Pancreas (tissue), 10 donors: Measurements from ENCODE around the gene RPN1. TPM values are rescaled to one million over a fixed set of nuclear protein-coding genes. Genes with fewer than 3 reads are reported as not detected.

Source experiments
- ATAC-seq, 4 donors: fragments of 200-7000 bp; cut with Tn5 transposase; one replicate each; pipeline versions ENCODE4 v1.8.0 to v1.9.1; 2020; ENCODE audit warnings: mild to moderate bottlenecking in 4 of 4, moderate library complexity in 4 of 4
- DNase-seq, 6 donors: peaks; one replicate each; pipeline ENCODE4 v3.0.0-alpha.2; 2020
- FAIRE-seq: peaks from 2 replicates; lab custom pipeline; 2012; peaks lifted over from hg19 to GRCh38; lab: Jason Lieb, UNC
- H3K27ac ChIP-seq, 4 donors: fragments of 200-600 bp; sonication (generic); 1 replicate in 3 of 4; 2 replicates in 1 of 4; pipeline versions ENCODE4 v1.5.0 to v1.8.0; 2020
- H3K27me3 ChIP-seq, 4 donors: fragments of 200-600 bp; one replicate each; pipeline ENCODE4 v1.8.0; 2021
- H3K36me3 ChIP-seq, 3 donors: fragments of 200-600 bp; sonication (generic) in 1 of 3; one replicate each; pipeline versions ENCODE4 v1.5.0 to v1.8.0; 2020 to 2021
- H3K4me1 ChIP-seq, 3 donors: fragments of 200-600 bp; one replicate each; pipeline ENCODE4 v1.8.0; 2021
- H3K4me3 ChIP-seq, 4 donors: fragments of 200-600 bp; sonication (generic) in 2 of 4; one replicate each; pipeline versions ENCODE4 v1.5.0 to v1.8.0; 2020 to 2021
- H3K9me3 ChIP-seq, 4 donors: fragments of 200-600 bp; one replicate each; pipeline ENCODE4 v1.8.0; 2021
- WGBS, 2 donors: extraction: QIAGEN DNeasy Blood & Tissue Kit; methylation state at CpG; one replicate each; pipeline ENCODE4 v1.1.7; 2013; 5-methylcytosine and 5-hydroxymethylcytosine counted together
- intact Hi-C, 3 donors: fragments of 100-400 bp; cut with DNase I; formaldehyde crosslinking; loops; one replicate each; pipeline versions ENCODE4 v1.11.1 to v1.14.2; 2022
- polyA plus RNA-seq, 2 donors: library from polyadenylated mRNA; stranded (reverse); fragments of 200-250 nt; gene quantifications; one replicate each; pipeline ENCODE4 v1.2.3, GENCODE V29; 2013
- total RNA-seq, 6 donors: library from RNA; stranded (reverse); fragmentation: NEBNext Ultra II Directional in 4 of 6; extraction: Animal tissue kit (Norgen Biotek cat#: 25700) in 4 of 6; gene quantifications; one replicate each; pipeline versions ENCODE4 v1.2.1 to v1.2.4, GENCODE V29; 2021 to 2023
- TF ChIP-seq, protein P1 (sequence below), 4 donors: fragments of 200-600 bp; sonication (generic) in 3 of 4; IDR thresholded peaks; one replicate each; pipeline versions ENCODE4 v1.5.0 to v1.8.0; 2021; ENCODE audit warnings: antibody characterized with exemption in 4 of 4
- donor health status: healthy with polysubstance abuse.
- donor health status: DM: no; HTN: no; CAD: no; lungs with moderate emphysema.
- donor health status: DM: no; HTN: no; CAD: no.
- donor health status: control.
- donor health status: control.
- donor health status: Bipolar disorder and iron deficiency.
- donor health status: DM: yes; HTN: yes; CAD: no.
- donor health status: DM: no; HTN: no; CAD: no.
- donor health status: DM: no; HTN: no; CAD: no.
- donor health status: DM: yes; HTN: yes; CAD: no.

Gene RPN1
- total and polyA plus RNA-seq, 8 donors: 52.5 to 137 (median 84.8) TPM

DNA sequence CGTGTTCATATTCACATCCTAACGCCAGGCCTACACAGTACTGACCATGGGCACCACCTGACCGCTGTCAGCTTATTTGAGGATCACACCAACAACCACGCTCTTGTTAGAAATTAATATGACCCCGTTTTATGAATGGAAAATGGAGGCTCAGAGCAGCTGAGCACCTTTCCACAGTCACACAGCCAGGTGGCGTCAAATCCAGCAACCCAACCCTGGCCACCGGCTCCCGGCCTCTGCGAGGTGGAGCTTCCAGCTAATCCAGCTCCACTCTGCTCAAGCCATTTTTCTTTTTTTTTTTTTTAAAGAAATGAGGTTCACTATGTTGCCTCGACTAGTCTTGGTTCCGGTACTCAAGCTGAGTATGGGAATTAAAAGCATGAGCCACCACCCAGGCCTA is 41.3 kb downstream of the RPN1 start:
- no peak for FAIRE-seq
- Histone ChIP-seq H3K9me3 (no peaks in the 10 kb centered on the region), H3K36me3 (no peaks in the 10 kb centered on the region), H3K27me3 (no peaks in the 10 kb centered on the region), H3K27ac (no peak overlapping the region), H3K4me1 (peaks cover 0 to 4% (median 0%) of the 10 kb centered on the region in 3 donors), H3K4me3 (no peak overlapping the region)
- intact Hi-C loops: no loop called here
- no peak for ATAC-seq
- 77 to 82% methylated on average over 11 of the region's 11 CpGs for WGBS, 2 donors
- DNase-seq: no peak
- TF ChIP-seq, protein P1, sequence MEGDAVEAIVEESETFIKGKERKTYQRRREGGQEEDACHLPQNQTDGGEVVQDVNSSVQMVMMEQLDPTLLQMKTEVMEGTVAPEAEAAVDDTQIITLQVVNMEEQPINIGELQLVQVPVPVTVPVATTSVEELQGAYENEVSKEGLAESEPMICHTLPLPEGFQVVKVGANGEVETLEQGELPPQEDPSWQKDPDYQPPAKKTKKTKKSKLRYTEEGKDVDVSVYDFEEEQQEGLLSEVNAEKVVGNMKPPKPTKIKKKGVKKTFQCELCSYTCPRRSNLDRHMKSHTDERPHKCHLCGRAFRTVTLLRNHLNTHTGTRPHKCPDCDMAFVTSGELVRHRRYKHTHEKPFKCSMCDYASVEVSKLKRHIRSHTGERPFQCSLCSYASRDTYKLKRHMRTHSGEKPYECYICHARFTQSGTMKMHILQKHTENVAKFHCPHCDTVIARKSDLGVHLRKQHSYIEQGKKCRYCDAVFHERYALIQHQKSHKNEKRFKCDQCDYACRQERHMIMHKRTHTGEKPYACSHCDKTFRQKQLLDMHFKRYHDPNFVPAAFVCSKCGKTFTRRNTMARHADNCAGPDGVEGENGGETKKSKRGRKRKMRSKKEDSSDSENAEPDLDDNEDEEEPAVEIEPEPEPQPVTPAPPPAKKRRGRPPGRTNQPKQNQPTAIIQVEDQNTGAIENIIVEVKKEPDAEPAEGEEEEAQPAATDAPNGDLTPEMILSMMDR (IDR thresholded peaks at IDR 0.05): no peak

DNA sequence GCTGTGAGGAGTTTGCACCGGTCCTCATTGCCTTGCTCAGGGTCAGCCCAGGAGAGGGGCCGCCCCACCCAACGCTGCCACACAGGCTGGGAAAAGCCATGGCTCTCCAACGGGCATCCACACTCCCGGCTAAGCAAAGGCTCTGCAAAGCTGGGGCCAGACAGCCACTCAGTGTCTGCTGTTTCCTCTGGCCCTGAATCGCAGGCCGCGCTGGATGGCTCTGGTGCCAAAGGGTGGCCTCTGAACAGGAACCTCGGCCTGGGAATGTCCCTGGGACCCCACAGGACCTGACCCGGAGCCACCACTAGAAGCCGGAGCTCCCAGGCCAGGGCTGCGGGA is 42.9 kb downstream of the RPN1 start:
- ATAC-seq: peak; percentile 25 to 54 (median 48)
- H3K9me3 ChIP-seq: no peaks in the 10 kb centered on the region
- H3K27ac ChIP-seq: peak overlapping the region; percentile 47 to 68 (median 56)
- H3K27me3 ChIP-seq: no peaks in the 10 kb centered on the region
- no peak for DNase-seq
- TF ChIP-seq, protein P1 (IDR thresholded peaks at IDR 0.05): no peak
- H3K4me3 ChIP-seq: peak overlapping the region; percentile 29 to 59 (median 43)
- no peak for FAIRE-seq
- no peaks in the 10 kb centered on the region for H3K36me3 ChIP-seq
- H3K4me1 ChIP-seq: peaks cover 0 to 4% (median 0%) of the 10 kb centered on the region in 3 donors
- WGBS, 2 donors: 22 to 25% methylated on average over 12 of the region's 12 CpGs
- intact Hi-C loops: no loop called here

DNA sequence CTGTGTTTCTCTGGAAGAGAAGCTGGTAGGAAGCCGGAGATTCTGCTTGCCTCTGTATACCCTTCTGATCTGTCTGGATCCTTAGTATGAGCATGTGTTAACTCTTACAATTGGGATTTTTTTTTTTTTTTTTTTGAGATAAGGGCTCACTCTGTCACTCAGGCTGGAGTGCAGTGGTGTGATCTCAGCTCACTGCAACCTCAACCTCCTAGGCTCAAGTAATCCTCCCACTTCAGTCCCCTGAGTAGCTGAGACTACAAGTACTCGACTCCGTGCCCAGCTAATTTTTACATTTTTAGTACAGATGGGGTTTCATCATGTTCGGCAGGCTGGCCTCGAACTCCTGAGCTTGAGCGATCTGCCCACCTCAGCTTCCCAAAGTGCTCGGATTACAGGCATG is 44.5 kb downstream of the RPN1 start:
- Histone ChIP-seq H3K4me1 (peaks cover 0 to 4% (median 0%) of the 10 kb centered on the region in 3 donors), H3K9me3 (no peaks in the 10 kb centered on the region), H3K36me3 (no peaks in the 10 kb centered on the region), H3K4me3 (no peak overlapping the region), H3K27ac (no peak overlapping the region), H3K27me3 (no peaks in the 10 kb centered on the region)
- ATAC-seq (no peak), FAIRE-seq (no peak), DNase-seq (no peak)
- intact Hi-C loops: no loop called here
- TF ChIP-seq, protein P1 (IDR thresholded peaks at IDR 0.05): no peak
- WGBS, 2 donors: 92 to 94% methylated on average over 7 of the region's 7 CpGs

DNA sequence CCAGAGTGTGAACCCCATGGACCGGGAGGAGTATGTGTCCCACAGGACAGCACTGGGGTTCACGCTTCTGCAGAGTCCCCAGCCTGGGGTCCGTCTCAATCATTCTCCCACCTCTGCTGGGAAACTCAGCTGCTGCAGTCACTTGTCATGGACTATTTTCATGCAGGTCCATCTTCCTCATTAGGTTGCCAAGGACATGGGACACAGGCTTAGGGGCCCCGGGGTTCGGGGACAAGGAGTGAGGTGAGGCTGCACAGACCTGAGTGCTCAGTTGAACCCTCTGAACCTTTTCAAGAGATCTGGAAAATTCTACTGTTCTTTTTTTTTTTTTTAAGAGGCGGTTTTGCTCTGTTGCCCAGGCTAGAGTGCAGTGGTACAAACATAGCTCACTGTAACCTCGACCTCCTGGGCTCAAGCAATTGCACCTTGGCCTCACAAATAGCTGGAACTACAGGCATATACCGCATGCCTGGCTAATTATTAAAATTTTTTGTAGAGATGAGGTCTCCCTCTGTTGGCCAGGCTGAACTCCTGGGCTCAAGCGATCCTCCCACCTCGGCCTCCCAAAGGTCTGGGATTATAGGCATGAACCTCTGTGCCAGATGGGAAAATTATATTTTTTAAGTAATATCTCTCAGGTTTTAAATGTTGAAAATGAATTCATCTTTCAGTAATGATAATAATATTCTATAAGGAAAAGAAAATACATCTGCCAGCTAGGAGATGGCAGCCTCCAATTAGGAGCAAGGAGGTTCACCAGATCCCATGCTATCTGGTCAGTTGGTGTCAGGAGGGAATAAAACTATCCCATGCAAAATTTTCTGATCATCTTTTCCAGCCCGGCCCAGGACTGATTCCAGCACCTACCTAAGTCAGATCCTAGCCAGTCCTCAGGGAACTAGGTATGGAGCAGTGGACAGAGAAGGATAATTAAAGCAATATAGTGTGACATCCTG is 45.2 kb downstream of the RPN1 start:
- TF ChIP-seq, protein P1 (IDR thresholded peaks at IDR 0.05): no peak
- H3K4me3 ChIP-seq: no peak overlapping the region
- 74 to 84% methylated on average over 11 of the region's 11 CpGs for WGBS, 2 donors
- no peak for FAIRE-seq
- intact Hi-C loops: no loop called here
- H3K36me3 ChIP-seq: no peaks in the 10 kb centered on the region
- no peak for ATAC-seq
- DNase-seq: no peak
- no peaks in the 10 kb centered on the region for H3K9me3 ChIP-seq
- H3K27ac ChIP-seq: no peak overlapping the region
- H3K4me1 ChIP-seq: peaks cover 0 to 4% (median 0%) of the 10 kb centered on the region in 3 donors
- no peaks in the 10 kb centered on the region for H3K27me3 ChIP-seq
